ENCODE results near the gene MNT. TPM values are rescaled to one million over a fixed set of nuclear protein-coding genes. Genes with fewer than 3 reads are reported as not detected.

Gene MNT
- total RNA-seq, 1 donor from 2014 or later, result 29.4 TPM

DNA sequence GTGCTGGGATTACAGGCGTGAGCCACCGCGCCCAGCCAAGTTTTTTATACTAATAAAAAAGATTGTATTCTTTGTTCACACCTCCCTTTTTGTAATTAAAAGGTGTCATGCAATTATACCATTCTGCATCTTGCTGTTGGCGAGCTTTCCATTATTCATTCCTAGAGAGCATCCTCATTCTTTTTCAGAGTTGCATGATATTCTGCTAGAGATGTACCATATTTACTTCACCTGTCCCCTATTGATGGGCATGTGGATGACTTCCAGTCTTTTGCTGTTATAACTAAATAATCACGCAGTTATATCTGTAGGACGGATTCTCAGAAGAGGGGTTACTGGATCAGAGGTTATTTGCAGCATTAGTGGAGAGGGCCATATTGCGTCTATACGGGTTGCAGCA, 46.5 kb downstream of the MNT start:
- no peak for TF ChIP-seq CTCF (IDR thresholded peaks at IDR 0.05)
- no peak overlapping the region for H3K27ac Mint-ChIP-seq (ENCODE audit: unreplicated experiment)
- peaks cover 7% of the 10 kb centered on the region for H3K4me1 Mint-ChIP-seq (ENCODE audit: low read depth)
- DNase-seq (ENCODE audit: low spot score), result no peak
- H3K27me3 Mint-ChIP-seq (ENCODE audit: low read depth), result no peaks in the 10 kb centered on the region
- H3K36me3 Mint-ChIP-seq (ENCODE audit: low read depth), result no peaks in the 10 kb centered on the region
- no peak overlapping the region for H3K4me3 Mint-ChIP-seq (ENCODE audit: unreplicated experiment)
- H3K9me3 Mint-ChIP-seq (ENCODE audit: low read depth), result no peaks in the 10 kb centered on the region

DNA sequence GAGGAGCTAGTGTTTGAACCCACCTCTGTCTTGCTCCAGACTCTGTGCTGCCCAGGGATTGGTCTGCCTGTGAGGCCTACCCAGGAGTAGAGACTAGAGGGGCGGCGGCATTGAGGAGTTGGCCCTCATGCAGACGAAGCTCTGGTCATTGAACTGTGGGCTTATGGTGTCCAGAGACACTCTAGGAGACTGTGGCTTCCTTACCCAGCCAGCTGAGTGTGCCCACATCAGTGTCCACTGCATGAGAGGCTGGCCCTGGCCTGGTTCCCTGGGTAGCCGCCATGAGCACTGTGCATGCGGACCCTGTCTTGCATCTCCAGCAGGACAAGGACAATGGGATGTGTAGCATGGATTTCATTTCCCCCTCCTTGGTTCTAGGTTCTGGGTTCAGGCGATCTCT, 49.6 kb downstream of the MNT start:
- Mint-ChIP-seq H3K36me3 (ENCODE audit: low read depth) (no peaks in the 10 kb centered on the region), H3K4me1 (ENCODE audit: low read depth) (peaks cover 11% of the 10 kb centered on the region), H3K27ac (ENCODE audit: unreplicated experiment) (no peak overlapping the region), H3K9me3 (ENCODE audit: low read depth) (no peaks in the 10 kb centered on the region), H3K4me3 (ENCODE audit: unreplicated experiment) (no peak overlapping the region), H3K27me3 (ENCODE audit: low read depth) (no peaks in the 10 kb centered on the region)
- no peak for DNase-seq (ENCODE audit: low spot score)
- no peak for TF ChIP-seq CTCF (IDR thresholded peaks at IDR 0.05)

GRCh38 chr17:2347805-2348685, 52.8 kb downstream of the MNT start:
- Mint-ChIP-seq H3K36me3 (ENCODE audit: low read depth) (no peaks in the 10 kb centered on the region), H3K9me3 (ENCODE audit: low read depth) (no peaks in the 10 kb centered on the region), H3K4me1 (ENCODE audit: low read depth) (peaks cover 11% of the 10 kb centered on the region), H3K27ac (ENCODE audit: unreplicated experiment) (peak overlapping the region; percentile 63), H3K27me3 (ENCODE audit: low read depth) (no peaks in the 10 kb centered on the region), H3K4me3 (ENCODE audit: unreplicated experiment) (no peak overlapping the region)
- TF ChIP-seq CTCF (IDR thresholded peaks at IDR 0.05), result no peak
- DNase-seq (ENCODE audit: low spot score), result no peak

DNA sequence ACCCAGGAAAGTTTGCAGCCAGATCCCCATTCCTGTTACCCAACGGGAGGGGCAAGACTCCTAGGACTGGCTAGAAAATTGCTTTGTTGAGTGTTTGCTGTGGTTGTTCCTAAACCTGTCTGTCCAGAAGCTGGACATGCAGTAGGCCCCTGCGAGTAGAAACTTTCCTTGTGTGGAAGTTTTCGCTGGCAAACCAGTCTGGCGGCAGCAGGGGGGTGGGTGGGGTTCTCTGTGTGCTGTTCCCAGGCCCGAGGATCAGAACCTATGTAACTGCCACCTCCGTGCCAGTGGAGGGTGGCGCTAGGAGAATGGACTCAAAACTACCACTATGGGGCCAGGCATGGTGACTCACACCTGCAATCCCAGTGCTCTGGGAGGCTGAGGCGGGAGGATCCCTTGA, 54.4 kb downstream of the MNT start:
- Mint-ChIP-seq H3K4me3 (ENCODE audit: unreplicated experiment) (no peak overlapping the region), H3K9me3 (ENCODE audit: low read depth) (no peaks in the 10 kb centered on the region), H3K27me3 (ENCODE audit: low read depth) (no peaks in the 10 kb centered on the region), H3K4me1 (ENCODE audit: low read depth) (peaks cover 11% of the 10 kb centered on the region), H3K36me3 (ENCODE audit: low read depth) (peaks cover 3% of the 10 kb centered on the region), H3K27ac (ENCODE audit: unreplicated experiment) (no peak overlapping the region)
- no peak for TF ChIP-seq CTCF (IDR thresholded peaks at IDR 0.05)
- DNase-seq (ENCODE audit: low spot score), result no peak

- H3K27ac Mint-ChIP-seq (ENCODE audit: unreplicated experiment), result no peak overlapping the region
- peaks cover 11% of the 10 kb centered on the region for H3K4me1 Mint-ChIP-seq (ENCODE audit: low read depth)
- H3K4me3 Mint-ChIP-seq (ENCODE audit: unreplicated experiment), result no peak overlapping the region
- no peak for DNase-seq (ENCODE audit: low spot score)
- H3K27me3 Mint-ChIP-seq (ENCODE audit: low read depth), result no peaks in the 10 kb centered on the region
- no peak for TF ChIP-seq CTCF (IDR thresholded peaks at IDR 0.05)
- H3K36me3 Mint-ChIP-seq (ENCODE audit: low read depth), result peaks cover 3% of the 10 kb centered on the region
- H3K9me3 Mint-ChIP-seq (ENCODE audit: low read depth), result no peaks in the 10 kb centered on the region
Measured at GRCh38 chr17:2344528-2344927, 56.3 kb downstream of the MNT start.

Measured in chondrocyte (in vitro differentiated cells).